GM18502 (cell line): ENCODE results near the gene KRT35.

ENCODE experiments used
- ATAC-seq: cut with Tn5 transposase; IDR thresholded peaks from one replicate; pipeline ENCODE4 v1.9.1; 2021; ENCODE audit warnings: mild to moderate bottlenecking; ENCODE audit not compliant: unreplicated experiment, poor library complexity

KRT35 gene

GRCh38 chr17:41512546-41513167, 31.7 kb upstream of the KRT35 start:
- no peak for ATAC-seq

- ATAC-seq, result no peak
Measured at GRCh38 chr17:41511716-41512115, 30.8 kb upstream of the KRT35 start.

GRCh38 chr17:41511116-41511515, 30.2 kb upstream of the KRT35 start:
- no peak for ATAC-seq

GRCh38 chr17:41510251-41511065, 29.5 kb upstream of the KRT35 start:
- no peak for ATAC-seq

GRCh38 chr17:41507315-41507880, 26.4 kb upstream of the KRT35 start:
- ATAC-seq, result no peak

- no peak for ATAC-seq
Measured at GRCh38 chr17:41505809-41506767, 25.1 kb upstream of the KRT35 start.

GRCh38 chr17:41505007-41505808, 24.3 kb upstream of the KRT35 start, which contains the start of gene KRT13:
KRT13 (minus strand) TSS chr17:41505612; CDS start chr17:41505550, 62 bp downstream.
- no peak for ATAC-seq

- ATAC-seq, result no peak
Measured at GRCh38 chr17:41504246-41504977, 23.5 kb upstream of the KRT35 start.

GRCh38 chr17:41503202-41503601, 22.3 kb upstream of the KRT35 start:
- no peak for ATAC-seq

- ATAC-seq, result no peak
Measured at GRCh38 chr17:41500131-41500911, 19.4 kb upstream of the KRT35 start.

- no peak for ATAC-seq
Measured at GRCh38 chr17:41499714-41500113, 18.8 kb upstream of the KRT35 start.

GRCh38 chr17:41498276-41498675, 17.3 kb upstream of the KRT35 start:
- no peak for ATAC-seq

- no peak for ATAC-seq
Measured at GRCh38 chr17:41496803-41497484, 16.0 kb upstream of the KRT35 start.

- no peak for ATAC-seq
Measured at GRCh38 chr17:41494524-41494923, 13.6 kb upstream of the KRT35 start.

GRCh38 chr17:41492771-41493170, 11.8 kb upstream of the KRT35 start:
- ATAC-seq, result no peak

GRCh38 chr17:41492351-41492750, 11.4 kb upstream of the KRT35 start:
- ATAC-seq, result no peak

- ATAC-seq, result no peak
Measured at GRCh38 chr17:41491476-41491875, 10.5 kb upstream of the KRT35 start.
